Bronchial epithelial cell (primary cell): ENCODE results near the gene KLK12. TPM values are rescaled to one million over a fixed set of nuclear protein-coding genes. Genes with fewer than 3 reads are reported as not detected.

ENCODE experiments used
- DNase-seq: peaks from one replicate; pipeline ENCODE4 v3.0.0-alpha.2; 2010; ENCODE audit warnings: low read depth
- FAIRE-seq: peaks from 2 replicates; lab custom pipeline; 2011; peaks lifted over from hg19 to GRCh38; lab: Jason Lieb, UNC
- H3K27me3 ChIP-seq: 2 replicates; pipeline ENCODE4 v1.5.1; 2011; ENCODE audit warnings: low read length; ENCODE audit not compliant: control insufficient read depth, insufficient read depth
- H3K36me3 ChIP-seq: 2 replicates; pipeline ENCODE4 v1.5.1; 2011; ENCODE audit warnings: low read length; ENCODE audit not compliant: control insufficient read depth, insufficient read depth
- H3K4me3 ChIP-seq: 2 replicates; pipeline ENCODE4 v1.5.1; 2011; ENCODE audit warnings: mild to moderate bottlenecking, low read depth, low read length, control low read depth
- total RNA-seq: library from RNA; depleted of rRNA; stranded (reverse); fragments of >200 nt; gene quantifications from 2 replicates; pipeline ENCODE4 v1.2.1, GENCODE V29; 2014
- TF ChIP-seq, protein P1 (sequence below): IDR thresholded peaks from 2 replicates; pipeline ENCODE4 v1.5.1; 2011; ENCODE audit warnings: mild to moderate bottlenecking, moderate library complexity, low read length, control low read depth, inconsistent platforms; ENCODE audit not compliant: insufficient read depth, severe bottlenecking

The KLK12 gene
- total RNA-seq, 1 donor from 2014 or later: not detected

- Histone ChIP-seq H3K27me3 (peaks cover 8% of the 10 kb centered on the region), H3K36me3 (no peaks in the 10 kb centered on the region), H3K4me3 (no peak within 1 kb of the TSS)
- FAIRE-seq (no peak), DNase-seq (no peak)
- TF ChIP-seq, protein P1, sequence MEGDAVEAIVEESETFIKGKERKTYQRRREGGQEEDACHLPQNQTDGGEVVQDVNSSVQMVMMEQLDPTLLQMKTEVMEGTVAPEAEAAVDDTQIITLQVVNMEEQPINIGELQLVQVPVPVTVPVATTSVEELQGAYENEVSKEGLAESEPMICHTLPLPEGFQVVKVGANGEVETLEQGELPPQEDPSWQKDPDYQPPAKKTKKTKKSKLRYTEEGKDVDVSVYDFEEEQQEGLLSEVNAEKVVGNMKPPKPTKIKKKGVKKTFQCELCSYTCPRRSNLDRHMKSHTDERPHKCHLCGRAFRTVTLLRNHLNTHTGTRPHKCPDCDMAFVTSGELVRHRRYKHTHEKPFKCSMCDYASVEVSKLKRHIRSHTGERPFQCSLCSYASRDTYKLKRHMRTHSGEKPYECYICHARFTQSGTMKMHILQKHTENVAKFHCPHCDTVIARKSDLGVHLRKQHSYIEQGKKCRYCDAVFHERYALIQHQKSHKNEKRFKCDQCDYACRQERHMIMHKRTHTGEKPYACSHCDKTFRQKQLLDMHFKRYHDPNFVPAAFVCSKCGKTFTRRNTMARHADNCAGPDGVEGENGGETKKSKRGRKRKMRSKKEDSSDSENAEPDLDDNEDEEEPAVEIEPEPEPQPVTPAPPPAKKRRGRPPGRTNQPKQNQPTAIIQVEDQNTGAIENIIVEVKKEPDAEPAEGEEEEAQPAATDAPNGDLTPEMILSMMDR: no peak
These were observed 51.0 kb downstream of the KLK12 start, which contains the start of gene KLK7 for GRCh38 chr19:50983625-50984292. Gene KLK7 (minus strand): TSS chr19:50983917. CDS start chr19:50982399, 1,518 bp downstream.

GRCh38 chr19:50982186-50982585 lies 52.6 kb downstream of the KLK12 start:
- TF ChIP-seq, protein P1: no peak
- DNase-seq (no peak), FAIRE-seq (no peak)
- Histone ChIP-seq H3K36me3 (no peaks in the 10 kb centered on the region), H3K4me3 (no peak overlapping the region), H3K27me3 (peaks cover 8% of the 10 kb centered on the region)

DNA sequence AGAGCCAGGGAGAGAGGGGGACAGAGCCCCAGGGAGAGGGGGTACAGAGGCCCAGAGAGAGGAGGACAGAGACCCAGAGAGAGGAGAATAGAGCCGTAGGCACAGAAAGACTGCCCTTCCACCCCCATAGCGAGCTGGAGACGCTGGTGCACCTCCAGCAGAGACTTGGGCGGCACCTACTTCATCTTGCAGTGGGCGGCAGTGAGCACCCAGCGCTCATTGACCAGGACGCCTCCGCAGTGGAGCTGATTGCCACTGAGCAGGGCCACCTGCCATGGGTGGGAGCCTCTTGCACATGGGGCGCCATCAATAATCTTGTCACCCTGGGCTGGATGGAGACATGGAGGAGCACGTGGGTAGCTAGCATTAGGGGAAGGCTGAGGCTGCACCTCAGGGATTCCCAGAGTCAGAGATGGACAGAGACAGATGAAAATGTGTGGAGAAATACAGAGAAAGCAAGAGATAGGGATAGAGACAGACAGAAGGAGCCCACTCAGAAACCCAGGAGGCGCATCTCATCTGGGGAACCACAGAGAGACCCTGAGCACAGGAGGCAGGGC lies 53.1 kb downstream of the KLK12 start:
- no peak for DNase-seq
- Histone ChIP-seq H3K4me3 (no peak overlapping the region), H3K36me3 (no peaks in the 10 kb centered on the region), H3K27me3 (peaks cover 8% of the 10 kb centered on the region)
- TF ChIP-seq, protein P1: no peak
- FAIRE-seq: no peak

- Histone ChIP-seq H3K4me3 (no peak overlapping the region), H3K36me3 (no peaks in the 10 kb centered on the region), H3K27me3 (peaks cover 8% of the 10 kb centered on the region)
- no peak for DNase-seq
- FAIRE-seq: no peak
- TF ChIP-seq, protein P1: no peak
These were observed 54.6 kb downstream of the KLK12 start for GRCh38 chr19:50980208-50980607.

- TF ChIP-seq, protein P1: no peak
- Histone ChIP-seq H3K36me3 (no peaks in the 10 kb centered on the region), H3K4me3 (no peak overlapping the region), H3K27me3 (peaks cover 8% of the 10 kb centered on the region)
- DNase-seq (no peak), FAIRE-seq (no peak)
These were observed 55.0 kb downstream of the KLK12 start for GRCh38 chr19:50979758-50980157.

Other genes starting within 250 kb of the KLK12 start
- gene ACP4, start 244.6 kb downstream of the KLK12 start, total RNA-seq: not detected in 2 replicates
- gene KLK1, start 211.2 kb downstream of the KLK12 start, total RNA-seq: not detected in 2 replicates
- not detected in 2 replicates for gene KLK15, start 201.4 kb downstream of the KLK12 start, total RNA-seq
- not detected in 2 replicates for gene KLK3, start 180.1 kb downstream of the KLK12 start, total RNA-seq
- 0.53 TPM in 1 of 2 replicates, not detected in the other for gene KLK2, start 161.6 kb downstream of the KLK12 start, total RNA-seq
- gene KLK4, start 123.6 kb downstream of the KLK12 start, total RNA-seq: not detected in 2 replicates
- 3.4 and 12.0 TPM in 2 replicates for gene KLK5, start 82.0 kb downstream of the KLK12 start, total RNA-seq
- 0.26 TPM in 2 replicates for gene KLK6, start 65.4 kb downstream of the KLK12 start, total RNA-seq
- 3.9 and 20.0 TPM in 2 replicates for gene KLK7, start 51.1 kb downstream of the KLK12 start, total RNA-seq
- gene KLK8, start 33.4 kb downstream of the KLK12 start, total RNA-seq: 7.6 and 91.1 TPM in 2 replicates
- gene KLK10, start 15.3 kb downstream of the KLK12 start, total RNA-seq: 6.6 and 28.0 TPM in 2 replicates
- gene KLK11, start 8.4 kb downstream of the KLK12 start, total RNA-seq: 1.6 and 52.0 TPM in 2 replicates
- 0.26 and 0.51 TPM in 2 replicates for gene KLK13, start 30.1 kb upstream of the KLK12 start, total RNA-seq
- gene KLK14, start 47.9 kb upstream of the KLK12 start, total RNA-seq: not detected in 2 replicates
- gene CTU1, start 73.4 kb upstream of the KLK12 start, total RNA-seq: 7.3 and 7.6 TPM in 2 replicates
- not detected in 2 replicates for gene SIGLEC9, start 89.9 kb upstream of the KLK12 start, total RNA-seq
- not detected in 2 replicates for gene SIGLEC7, start 107.3 kb upstream of the KLK12 start, total RNA-seq
- gene CD33, start 190.1 kb upstream of the KLK12 start, total RNA-seq: not detected in 2 replicates
- gene SIGLECL1, start 216.1 kb upstream of the KLK12 start, total RNA-seq: not detected in 2 replicates